Bronchial smooth muscle cell (primary cell): Measurements from ENCODE around the gene CYP4F22. TPM values are rescaled to one million over a fixed set of nuclear protein-coding genes. Genes with fewer than 3 reads are reported as not detected.

ENCODE experiments used
- total RNA-seq: library from RNA; depleted of rRNA; stranded (reverse); fragments of >200 nt; gene quantifications from 2 replicates; pipeline ENCODE4 v1.2.1, GENCODE V29; 2014

Gene CYP4F22
- total RNA-seq, result not detected in 2 replicates

GRCh38 chr19:15508035-15508710, at the start of gene CYP4F22:
Gene CYP4F22 (plus strand): TSS chr19:15508525. CDS start chr19:15525337, 16,812 bp downstream.

GRCh38 chr19:15464394-15465385, 43.6 kb upstream of the CYP4F22 start, which contains the start of gene RASAL3:
Gene RASAL3 (minus strand): TSS chr19:15464544. CDS start chr19:15464358, 186 bp downstream.

GRCh38 chr19:15479391-15480345, 28.7 kb upstream of the CYP4F22 start, which contains the start of gene PGLYRP2:
Gene PGLYRP2 (minus strand): TSS chr19:15479501. CDS start chr19:15479371, 130 bp downstream.

Other genes starting within 250 kb of the CYP4F22 start
- gene BRD4, start 176.0 kb upstream of the CYP4F22 start, total RNA-seq, result 6.5 and 8.8 TPM in 2 replicates
- gene AKAP8, start 128.7 kb upstream of the CYP4F22 start, total RNA-seq, result 11.5 and 15.5 TPM in 2 replicates
- gene AKAP8L, start 89.5 kb upstream of the CYP4F22 start, total RNA-seq, result 61.3 and 83.0 TPM in 2 replicates
- gene WIZ, start 58.6 kb upstream of the CYP4F22 start, total RNA-seq, result 3.9 and 4.7 TPM in 2 replicates
- under 0.01 and 0.09 TPM in 2 replicates for gene RASAL3, start 44.0 kb upstream of the CYP4F22 start, total RNA-seq
- not detected in 2 replicates for gene PGLYRP2, start 29.0 kb upstream of the CYP4F22 start, total RNA-seq
- gene CYP4F8, start 106.7 kb downstream of the CYP4F22 start, total RNA-seq, result under 0.01 TPM in 1 of 2 replicates, not detected in the other
- gene CYP4F3, start 132.4 kb downstream of the CYP4F22 start, total RNA-seq, result under 0.01 TPM in 1 of 2 replicates, not detected in the other
- not detected in 2 replicates for gene CYP4F12, start 164.6 kb downstream of the CYP4F22 start, total RNA-seq
- not detected in 2 replicates for gene OR10H2, start 219.5 kb downstream of the CYP4F22 start, total RNA-seq
- gene OR10H3, start 229.5 kb downstream of the CYP4F22 start, total RNA-seq, result not detected in 2 replicates